ENCODE measurements around the gene USP30.

GRCh38 chr12:109010259-109010658 is 42.1 kb upstream of the USP30 start:
- no peak for TF ChIP-seq CTCF (IDR thresholded peaks at IDR 0.05)
- no peak for TF ChIP-seq POLR2A (IDR thresholded peaks at IDR 0.05)

Measured in vagina (tissue), 2 donors.